Activated T-helper 2 cell treated with anti-CD3 and anti-CD28 coated beads, Interferon-gamma antibody, Interleukin-2, Interleukin-4, amounts not matched to agents 10 μg/mL and 5 μg/mL and 100 μg/mL, durations not matched to agents 14 hours and 24 hours and 36 hours (primary cell): ENCODE measurements around the gene STK39. TPM values are rescaled to one million over a fixed set of nuclear protein-coding genes. Genes with fewer than 3 reads are reported as not detected.
A peak's percentile ranks its signal among the peaks of the same experiment; 100 is the strongest.

Source experiments
- DNase-seq: peaks from one replicate; pipeline ENCODE4 v3.0.0; 2021; ENCODE audit warnings: low spot score
- H3K27ac Mint-ChIP-seq: one replicate; pipeline ENCODE4 v1.8.0; 2021; ENCODE audit warnings: mixed read lengths
- H3K27me3 Mint-ChIP-seq: one replicate; pipeline ENCODE4 v1.8.0; 2021; ENCODE audit warnings: low read depth, mixed read lengths
- H3K36me3 Mint-ChIP-seq: one replicate; pipeline ENCODE4 v1.8.0; 2021; ENCODE audit warnings: low read depth, mixed read lengths
- H3K4me1 Mint-ChIP-seq: one replicate; pipeline ENCODE4 v1.8.0; 2021; ENCODE audit warnings: low read depth, mixed read lengths
- H3K4me3 Mint-ChIP-seq: one replicate; pipeline ENCODE4 v1.8.0; 2021; ENCODE audit warnings: low read depth, mild to moderate bottlenecking, moderate library complexity, mixed read lengths
- H3K9me3 Mint-ChIP-seq: one replicate; pipeline ENCODE4 v1.8.0; 2021; ENCODE audit warnings: mixed read lengths
- intact Hi-C: fragments of 100-400 bp; cut with micrococcal nuclease; formaldehyde crosslinking; loops from one replicate; pipeline ENCODE4 v1.15.1; 2023
- total RNA-seq: library from RNA; stranded (reverse); gene quantifications from 2 replicates; pipeline ENCODE4 v1.2.3, GENCODE V29; 2022

The STK39 gene
- total RNA-seq, 1 donor from 2014 or later, result 46.3 TPM

- no peak overlapping the region for H3K27ac Mint-ChIP-seq
- H3K4me3 Mint-ChIP-seq, result no peak overlapping the region
- no peak for DNase-seq
- H3K9me3 Mint-ChIP-seq, result no peaks in the 10 kb centered on the region
- intact Hi-C loops, result no loop called here
- H3K36me3 Mint-ChIP-seq, result peaks cover 30% of the 10 kb centered on the region
- H3K4me1 Mint-ChIP-seq, result peaks cover 61% of the 10 kb centered on the region
- H3K27me3 Mint-ChIP-seq, result no peaks in the 10 kb centered on the region
Observed at GRCh38 chr2:168183308-168183997, 63.9 kb downstream of the STK39 start.

GRCh38 chr2:168182550-168183249, 64.7 kb downstream of the STK39 start:
- intact Hi-C loops, result no loop called here
- H3K4me3 Mint-ChIP-seq, result no peak overlapping the region
- H3K9me3 Mint-ChIP-seq, result no peaks in the 10 kb centered on the region
- H3K36me3 Mint-ChIP-seq, result peaks cover 33% of the 10 kb centered on the region
- peaks cover 64% of the 10 kb centered on the region for H3K4me1 Mint-ChIP-seq
- no peak overlapping the region for H3K27ac Mint-ChIP-seq
- no peaks in the 10 kb centered on the region for H3K27me3 Mint-ChIP-seq
- DNase-seq, result no peak

GRCh38 chr2:168181825-168182224, 65.6 kb downstream of the STK39 start:
- H3K4me3 Mint-ChIP-seq, result no peak overlapping the region
- no peaks in the 10 kb centered on the region for H3K27me3 Mint-ChIP-seq
- H3K27ac Mint-ChIP-seq, result no peak overlapping the region
- intact Hi-C loops, result no loop called here
- H3K9me3 Mint-ChIP-seq, result no peaks in the 10 kb centered on the region
- peaks cover 71% of the 10 kb centered on the region for H3K4me1 Mint-ChIP-seq
- no peak for DNase-seq
- H3K36me3 Mint-ChIP-seq, result peaks cover 38% of the 10 kb centered on the region

GRCh38 chr2:168180914-168181313, 66.5 kb downstream of the STK39 start:
- H3K27ac Mint-ChIP-seq, result no peak overlapping the region
- no peaks in the 10 kb centered on the region for H3K9me3 Mint-ChIP-seq
- intact Hi-C loops, result no loop called here
- H3K36me3 Mint-ChIP-seq, result peaks cover 38% of the 10 kb centered on the region
- H3K4me1 Mint-ChIP-seq, result peaks cover 73% of the 10 kb centered on the region
- DNase-seq, result no peak
- no peaks in the 10 kb centered on the region for H3K27me3 Mint-ChIP-seq
- no peak overlapping the region for H3K4me3 Mint-ChIP-seq

- no peaks in the 10 kb centered on the region for H3K9me3 Mint-ChIP-seq
Observed at GRCh38 chr2:168180483-168180882, 66.9 kb downstream of the STK39 start.

GRCh38 chr2:168179592-168179991, 67.8 kb downstream of the STK39 start:
- intact Hi-C loops, result no loop called here
- no peak overlapping the region for H3K4me3 Mint-ChIP-seq
- no peak overlapping the region for H3K27ac Mint-ChIP-seq
- peaks cover 42% of the 10 kb centered on the region for H3K36me3 Mint-ChIP-seq
- H3K4me1 Mint-ChIP-seq, result peaks cover 71% of the 10 kb centered on the region
- no peak for DNase-seq
- H3K9me3 Mint-ChIP-seq, result no peaks in the 10 kb centered on the region
- no peaks in the 10 kb centered on the region for H3K27me3 Mint-ChIP-seq

More at GRCh38 chr2:168180483-168180882, 66.9 kb downstream of the STK39 start:
- H3K4me3 Mint-ChIP-seq, result no peak overlapping the region
- peaks cover 38% of the 10 kb centered on the region for H3K36me3 Mint-ChIP-seq
- intact Hi-C loops, result no loop called here
- peaks cover 73% of the 10 kb centered on the region for H3K4me1 Mint-ChIP-seq
- H3K27me3 Mint-ChIP-seq, result no peaks in the 10 kb centered on the region
- DNase-seq, result no peak
- no peak overlapping the region for H3K27ac Mint-ChIP-seq

- no peaks in the 10 kb centered on the region for H3K9me3 Mint-ChIP-seq
- H3K4me3 Mint-ChIP-seq, result no peak overlapping the region
- intact Hi-C loops, result no loop called here
- peaks cover 73% of the 10 kb centered on the region for H3K4me1 Mint-ChIP-seq
- H3K27ac Mint-ChIP-seq, result no peak overlapping the region
- H3K27me3 Mint-ChIP-seq, result no peaks in the 10 kb centered on the region
- DNase-seq, result no peak
- peaks cover 48% of the 10 kb centered on the region for H3K36me3 Mint-ChIP-seq
Observed at GRCh38 chr2:168178520-168179324, 68.7 kb downstream of the STK39 start.

- intact Hi-C loops, result no loop called here
- H3K4me1 Mint-ChIP-seq, result peaks cover 54% of the 10 kb centered on the region
- peak overlapping the region; percentile 53 for H3K27ac Mint-ChIP-seq
- H3K36me3 Mint-ChIP-seq, result peaks cover 44% of the 10 kb centered on the region
- H3K27me3 Mint-ChIP-seq, result no peaks in the 10 kb centered on the region
- DNase-seq, result no peak
- no peaks in the 10 kb centered on the region for H3K9me3 Mint-ChIP-seq
- peak overlapping the region; percentile 9 for H3K4me3 Mint-ChIP-seq
Observed at GRCh38 chr2:168176402-168176801, 71.0 kb downstream of the STK39 start.

GRCh38 chr2:168175469-168175868, 71.9 kb downstream of the STK39 start:
- Mint-ChIP-seq H3K4me3 (no peak overlapping the region), H3K9me3 (no peaks in the 10 kb centered on the region), H3K36me3 (peaks cover 40% of the 10 kb centered on the region), H3K4me1 (peaks cover 57% of the 10 kb centered on the region), H3K27me3 (no peaks in the 10 kb centered on the region), H3K27ac (no peak overlapping the region)
- DNase-seq, result no peak
- intact Hi-C loops, result loop anchor here (2.0 kb wide), 1 partner anchor 33 kb away; no protein-coding TSS in a partner anchor

- Mint-ChIP-seq H3K4me1 (peaks cover 60% of the 10 kb centered on the region), H3K27me3 (no peaks in the 10 kb centered on the region), H3K9me3 (no peaks in the 10 kb centered on the region), H3K27ac (peak overlapping the region; percentile 53), H3K36me3 (peaks cover 38% of the 10 kb centered on the region), H3K4me3 (peak overlapping the region; percentile 47)
- DNase-seq, result peak; percentile 26
- intact Hi-C loops, result loop anchor here (2.0 kb wide), 1 partner anchor 34 kb away; no protein-coding TSS in a partner anchor
Observed at GRCh38 chr2:168174756-168175155, 72.6 kb downstream of the STK39 start.

- Mint-ChIP-seq H3K27me3 (no peaks in the 10 kb centered on the region), H3K4me1 (peaks cover 54% of the 10 kb centered on the region), H3K36me3 (peaks cover 28% of the 10 kb centered on the region), H3K4me3 (no peak overlapping the region), H3K27ac (no peak overlapping the region), H3K9me3 (no peaks in the 10 kb centered on the region)
- no peak for DNase-seq
- intact Hi-C loops, result no loop called here
Observed at GRCh38 chr2:168172071-168172470, 75.3 kb downstream of the STK39 start.

GRCh38 chr2:168171059-168171762, 76.2 kb downstream of the STK39 start:
- Mint-ChIP-seq H3K9me3 (no peaks in the 10 kb centered on the region), H3K4me3 (no peak overlapping the region), H3K27ac (no peak overlapping the region), H3K36me3 (peaks cover 36% of the 10 kb centered on the region), H3K27me3 (no peaks in the 10 kb centered on the region), H3K4me1 (peaks cover 54% of the 10 kb centered on the region)
- intact Hi-C loops, result no loop called here
- no peak for DNase-seq
